Measurements from ENCODE around the gene DST.

The DST gene

GRCh38 chr6:56637640-56638039, 5.0 kb downstream of the DST start:
- Histone ChIP-seq H3K4me3 (ENCODE audit: low read length) (no peak overlapping the region), H3K27me3 (ENCODE audit: control insufficient read depth, low read length) (no peaks in the 10 kb centered on the region), H3K9me3 (ENCODE audit: control insufficient read depth, insufficient read depth, low read length) (no peaks in the 10 kb centered on the region), H3K4me2 (ENCODE audit: low read length) (no peak overlapping the region), H4K20me1 (ENCODE audit: control insufficient read depth, insufficient read depth, low read depth, low read length) (no peaks in the 10 kb centered on the region), H3K27ac (ENCODE audit: low read depth, low read length) (no peak overlapping the region), H3K36me3 (ENCODE audit: control insufficient read depth, low read length) (peaks cover 10% of the 10 kb centered on the region; the same call in 1 of the 2 replicates), H3K4me1 (ENCODE audit: control insufficient read depth, low read length) (no peaks in the 10 kb centered on the region), H3K79me2 (ENCODE audit: control insufficient read depth, low read length) (no peaks in the 10 kb centered on the region), H3F3A (ENCODE audit: control insufficient read depth, insufficient read depth) (no peaks in the 10 kb centered on the region), H3K9me2 (replicated peaks; ENCODE audit: control insufficient read depth, low read length) (no peaks in the 10 kb centered on the region)
- TF ChIP-seq EZH2phosphoT487 (IDR thresholded peaks at IDR 0.05; ENCODE audit: borderline replicate concordance, low read length) = no peak
- TF ChIP-seq, protein P1, sequence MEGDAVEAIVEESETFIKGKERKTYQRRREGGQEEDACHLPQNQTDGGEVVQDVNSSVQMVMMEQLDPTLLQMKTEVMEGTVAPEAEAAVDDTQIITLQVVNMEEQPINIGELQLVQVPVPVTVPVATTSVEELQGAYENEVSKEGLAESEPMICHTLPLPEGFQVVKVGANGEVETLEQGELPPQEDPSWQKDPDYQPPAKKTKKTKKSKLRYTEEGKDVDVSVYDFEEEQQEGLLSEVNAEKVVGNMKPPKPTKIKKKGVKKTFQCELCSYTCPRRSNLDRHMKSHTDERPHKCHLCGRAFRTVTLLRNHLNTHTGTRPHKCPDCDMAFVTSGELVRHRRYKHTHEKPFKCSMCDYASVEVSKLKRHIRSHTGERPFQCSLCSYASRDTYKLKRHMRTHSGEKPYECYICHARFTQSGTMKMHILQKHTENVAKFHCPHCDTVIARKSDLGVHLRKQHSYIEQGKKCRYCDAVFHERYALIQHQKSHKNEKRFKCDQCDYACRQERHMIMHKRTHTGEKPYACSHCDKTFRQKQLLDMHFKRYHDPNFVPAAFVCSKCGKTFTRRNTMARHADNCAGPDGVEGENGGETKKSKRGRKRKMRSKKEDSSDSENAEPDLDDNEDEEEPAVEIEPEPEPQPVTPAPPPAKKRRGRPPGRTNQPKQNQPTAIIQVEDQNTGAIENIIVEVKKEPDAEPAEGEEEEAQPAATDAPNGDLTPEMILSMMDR (IDR thresholded peaks at IDR 0.05; ENCODE audit: low read depth, low read length, poor library complexity, severe bottlenecking) = peak; percentile 59

DNA sequence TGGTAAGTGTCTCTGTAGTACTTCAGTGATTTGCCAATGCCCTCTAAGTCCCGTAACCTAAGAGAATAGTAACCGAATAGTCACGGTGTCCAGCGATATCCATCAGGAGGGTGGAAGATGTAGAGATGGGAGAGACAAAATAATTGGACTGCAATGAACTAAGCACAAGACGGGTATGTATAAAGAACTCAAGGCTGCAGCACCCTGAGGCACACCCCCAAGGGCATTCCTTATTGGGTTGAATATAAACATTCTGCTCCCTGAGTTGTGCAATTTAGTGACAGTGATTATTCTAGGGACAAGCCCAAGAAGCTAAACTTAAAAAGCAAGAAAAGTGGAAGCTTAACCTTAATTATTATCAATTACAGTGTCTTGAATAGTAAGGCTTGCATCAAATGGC, 14.6 kb downstream of the DST start:
- TF ChIP-seq EZH2phosphoT487 (IDR thresholded peaks at IDR 0.05; ENCODE audit: borderline replicate concordance, low read length) = no peak
- TF ChIP-seq, protein P1 (IDR thresholded peaks at IDR 0.05; ENCODE audit: low read depth, low read length, poor library complexity, severe bottlenecking) = no peak
- no peaks in the 10 kb centered on the region for H3K9me2 ChIP-seq (replicated peaks; ENCODE audit: control insufficient read depth, low read length)
- no peaks in the 10 kb centered on the region for H4K20me1 ChIP-seq (ENCODE audit: control insufficient read depth, insufficient read depth, low read depth, low read length)
- H3K4me3 ChIP-seq (ENCODE audit: low read length) = no peak overlapping the region
- H3K4me2 ChIP-seq (ENCODE audit: low read length) = no peak overlapping the region
- H3F3A ChIP-seq (ENCODE audit: control insufficient read depth, insufficient read depth) = no peaks in the 10 kb centered on the region
- H3K27me3 ChIP-seq (ENCODE audit: control insufficient read depth, low read length) = no peaks in the 10 kb centered on the region
- no peaks in the 10 kb centered on the region for H3K79me2 ChIP-seq (ENCODE audit: control insufficient read depth, low read length)
- H3K9me3 ChIP-seq (ENCODE audit: control insufficient read depth, insufficient read depth, low read length) = no peaks in the 10 kb centered on the region
- no peaks in the 10 kb centered on the region for H3K4me1 ChIP-seq (ENCODE audit: control insufficient read depth, low read length)
- peaks cover 14% of the 10 kb centered on the region for H3K36me3 ChIP-seq (ENCODE audit: control insufficient read depth, low read length)
- H3K27ac ChIP-seq (ENCODE audit: low read depth, low read length) = no peak overlapping the region

DNA sequence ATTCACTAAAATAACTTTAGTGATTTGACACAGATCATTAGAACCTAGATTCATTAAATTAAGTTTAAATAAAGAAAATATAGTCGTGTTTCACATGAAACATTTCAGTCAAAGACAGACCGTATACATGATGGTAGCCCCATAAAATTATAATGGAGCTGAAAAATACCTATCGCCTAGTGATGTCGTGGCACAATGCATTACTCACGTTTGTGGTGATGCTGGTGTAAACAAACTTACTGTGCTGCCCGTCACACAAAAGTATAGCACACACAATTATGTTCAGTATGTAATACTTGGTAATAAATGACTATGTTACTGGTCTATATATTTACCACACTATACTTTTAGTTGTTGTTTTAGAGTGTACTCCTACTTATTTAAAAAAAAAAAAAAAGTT, 17.3 kb downstream of the DST start:
- Histone ChIP-seq H3K4me3 (ENCODE audit: low read length) (no peak overlapping the region), H3K4me1 (ENCODE audit: control insufficient read depth, low read length) (no peaks in the 10 kb centered on the region), H4K20me1 (ENCODE audit: control insufficient read depth, insufficient read depth, low read depth, low read length) (no peaks in the 10 kb centered on the region), H3F3A (ENCODE audit: control insufficient read depth, insufficient read depth) (no peaks in the 10 kb centered on the region), H3K79me2 (ENCODE audit: control insufficient read depth, low read length) (no peaks in the 10 kb centered on the region), H3K27ac (ENCODE audit: low read depth, low read length) (no peak overlapping the region), H3K9me2 (replicated peaks; ENCODE audit: control insufficient read depth, low read length) (no peaks in the 10 kb centered on the region), H3K36me3 (ENCODE audit: control insufficient read depth, low read length) (peaks cover 7% of the 10 kb centered on the region; the same call in 1 of the 2 replicates), H3K9me3 (ENCODE audit: control insufficient read depth, insufficient read depth, low read length) (no peaks in the 10 kb centered on the region), H3K4me2 (ENCODE audit: low read length) (no peak overlapping the region), H3K27me3 (ENCODE audit: control insufficient read depth, low read length) (no peaks in the 10 kb centered on the region)
- TF ChIP-seq EZH2phosphoT487 (IDR thresholded peaks at IDR 0.05; ENCODE audit: borderline replicate concordance, low read length) = no peak
- TF ChIP-seq, protein P1 (IDR thresholded peaks at IDR 0.05; ENCODE audit: low read depth, low read length, poor library complexity, severe bottlenecking) = no peak

- no peaks in the 10 kb centered on the region for H4K20me1 ChIP-seq (ENCODE audit: control insufficient read depth, insufficient read depth, low read depth, low read length)
- no peak overlapping the region for H3K4me3 ChIP-seq (ENCODE audit: low read length)
- H3K27me3 ChIP-seq (ENCODE audit: control insufficient read depth, low read length) = no peaks in the 10 kb centered on the region
- no peaks in the 10 kb centered on the region for H3K9me2 ChIP-seq (replicated peaks; ENCODE audit: control insufficient read depth, low read length)
- no peaks in the 10 kb centered on the region for H3K79me2 ChIP-seq (ENCODE audit: control insufficient read depth, low read length)
- no peaks in the 10 kb centered on the region for H3F3A ChIP-seq (ENCODE audit: control insufficient read depth, insufficient read depth)
- no peak for TF ChIP-seq EZH2phosphoT487 (IDR thresholded peaks at IDR 0.05; ENCODE audit: borderline replicate concordance, low read length)
- TF ChIP-seq, protein P1 (IDR thresholded peaks at IDR 0.05; ENCODE audit: low read depth, low read length, poor library complexity, severe bottlenecking) = no peak
- H3K4me1 ChIP-seq (ENCODE audit: control insufficient read depth, low read length) = no peaks in the 10 kb centered on the region
- peaks cover 7% of the 10 kb centered on the region; the same call in 1 of the 2 replicates for H3K36me3 ChIP-seq (ENCODE audit: control insufficient read depth, low read length)
- no peaks in the 10 kb centered on the region for H3K9me3 ChIP-seq (ENCODE audit: control insufficient read depth, insufficient read depth, low read length)
- H3K27ac ChIP-seq (ENCODE audit: low read depth, low read length) = no peak overlapping the region
- H3K4me2 ChIP-seq (ENCODE audit: low read length) = no peak overlapping the region
Observed at GRCh38 chr6:56624728-56625069, 18.0 kb downstream of the DST start.

Measured in DOHH2 (cell line).